Measurements from ENCODE around the gene RNF31. TPM values are rescaled to one million over a fixed set of nuclear protein-coding genes. Genes with fewer than 3 reads are reported as not detected.

Gene RNF31
- total RNA-seq, 4 donors from 2014 or later, result 26.8 to 35.6 (median 32.4) TPM

DNA sequence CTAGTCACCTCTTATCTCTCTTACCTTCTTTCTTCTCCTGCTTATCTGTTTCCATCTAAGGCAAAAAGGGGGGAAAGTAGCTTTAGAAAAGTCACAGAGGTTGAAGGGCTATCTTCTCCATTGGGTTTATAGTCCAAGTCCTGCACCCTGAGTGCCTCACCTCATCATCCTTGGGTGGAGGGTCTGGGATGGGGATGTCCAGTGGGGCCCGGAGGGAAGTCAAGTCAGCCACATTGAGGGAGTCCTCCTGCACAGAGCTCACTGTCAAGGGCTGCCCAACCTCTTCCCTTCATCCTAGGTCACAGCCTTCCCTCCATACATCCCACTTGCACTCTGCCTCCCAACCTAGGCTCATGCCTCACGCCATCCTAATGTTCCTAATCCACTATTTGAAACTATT lies 2.1 kb upstream of the RNF31 start:
- peaks cover 29 to 73% (median 33%) of the 10 kb centered on the region in 3 donors for H3K4me1 ChIP-seq
- peak overlapping the region; percentile 92 to 98 (median 94) for H3K27ac ChIP-seq
- no peak for TF ChIP-seq POLR2A (IDR thresholded peaks at IDR 0.05)
- TF ChIP-seq, protein P1, sequence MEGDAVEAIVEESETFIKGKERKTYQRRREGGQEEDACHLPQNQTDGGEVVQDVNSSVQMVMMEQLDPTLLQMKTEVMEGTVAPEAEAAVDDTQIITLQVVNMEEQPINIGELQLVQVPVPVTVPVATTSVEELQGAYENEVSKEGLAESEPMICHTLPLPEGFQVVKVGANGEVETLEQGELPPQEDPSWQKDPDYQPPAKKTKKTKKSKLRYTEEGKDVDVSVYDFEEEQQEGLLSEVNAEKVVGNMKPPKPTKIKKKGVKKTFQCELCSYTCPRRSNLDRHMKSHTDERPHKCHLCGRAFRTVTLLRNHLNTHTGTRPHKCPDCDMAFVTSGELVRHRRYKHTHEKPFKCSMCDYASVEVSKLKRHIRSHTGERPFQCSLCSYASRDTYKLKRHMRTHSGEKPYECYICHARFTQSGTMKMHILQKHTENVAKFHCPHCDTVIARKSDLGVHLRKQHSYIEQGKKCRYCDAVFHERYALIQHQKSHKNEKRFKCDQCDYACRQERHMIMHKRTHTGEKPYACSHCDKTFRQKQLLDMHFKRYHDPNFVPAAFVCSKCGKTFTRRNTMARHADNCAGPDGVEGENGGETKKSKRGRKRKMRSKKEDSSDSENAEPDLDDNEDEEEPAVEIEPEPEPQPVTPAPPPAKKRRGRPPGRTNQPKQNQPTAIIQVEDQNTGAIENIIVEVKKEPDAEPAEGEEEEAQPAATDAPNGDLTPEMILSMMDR (IDR thresholded peaks at IDR 0.05), result no peak

DNA sequence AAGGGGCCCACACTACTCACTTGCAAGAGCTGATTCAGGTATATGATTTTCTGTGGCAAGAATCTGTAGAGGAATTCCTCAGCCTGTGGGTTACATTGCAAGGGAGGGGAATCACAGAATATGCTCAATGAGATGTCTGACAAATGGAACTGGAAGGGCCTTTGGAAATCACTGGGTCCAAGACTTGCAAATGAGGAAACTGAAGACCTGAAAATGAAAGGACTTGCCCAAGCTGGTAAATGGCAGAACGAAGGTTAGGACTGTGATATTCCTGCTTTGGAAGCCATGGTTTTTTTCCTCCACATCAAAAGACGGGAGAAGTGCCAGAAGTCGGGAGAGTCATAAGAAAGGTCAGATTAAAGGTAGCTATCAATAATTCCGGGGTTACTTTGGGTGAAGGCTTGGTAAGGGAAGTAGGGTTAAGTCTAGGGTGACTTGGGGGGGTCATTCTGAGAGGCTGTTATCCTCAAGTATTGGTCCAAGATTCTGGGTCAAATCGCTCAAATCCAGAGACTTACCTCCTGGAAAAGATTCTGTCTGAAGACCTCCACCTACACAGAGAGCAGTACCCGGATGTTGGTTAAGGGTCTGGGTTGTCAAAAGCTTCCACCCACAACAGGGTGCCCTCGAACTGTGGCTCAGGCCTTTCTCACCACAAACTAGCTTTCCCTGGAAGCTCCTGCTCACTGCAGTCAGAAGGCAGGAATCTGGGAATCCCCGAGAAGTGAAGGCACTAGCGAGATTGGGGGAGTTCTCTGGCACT lies 1.4 kb upstream of the RNF31 start:
- peaks cover 28 to 68% (median 30%) of the 10 kb centered on the region in 3 donors for H3K4me1 ChIP-seq
- no peaks in the 10 kb centered on the region for H3K9me3 ChIP-seq
- H3K4me3 ChIP-seq, result peak overlapping the region; percentile 80 to 97 (median 82)
- H3K36me3 ChIP-seq, result peaks cover 5 to 40% (median 13%) of the 10 kb centered on the region in 3 donors
- no peak for DNase-seq
- WGBS, 2 donors, result 6 to 12% methylated on average over 9 of the region's 9 CpGs
- TF ChIP-seq POLR2A (IDR thresholded peaks at IDR 0.05), result no peak
- H3K27ac ChIP-seq, result peak overlapping the region; percentile 92 to 98 (median 94)
- H3K27me3 ChIP-seq, result no peaks in the 10 kb centered on the region
- intact Hi-C loops (cut with DNase I), result no loop called here

More for the DNA sequence above, 2.1 kb upstream of the RNF31 start:
- no peak for DNase-seq
- peaks cover under 1 to 33% (median 7%) of the 10 kb centered on the region in 3 donors for H3K36me3 ChIP-seq
- peak overlapping the region in 1 of 4 donors; percentile 80 for H3K4me3 ChIP-seq
- whole genome bisulfite sequencing, 2 donors, result 73 to 100% methylated on average over 1 to 2 of the region's 2 CpGs
- H3K9me3 ChIP-seq, result no peaks in the 10 kb centered on the region
- intact Hi-C loops (cut with DNase I), result no loop called here
- H3K27me3 ChIP-seq, result no peaks in the 10 kb centered on the region

DNA sequence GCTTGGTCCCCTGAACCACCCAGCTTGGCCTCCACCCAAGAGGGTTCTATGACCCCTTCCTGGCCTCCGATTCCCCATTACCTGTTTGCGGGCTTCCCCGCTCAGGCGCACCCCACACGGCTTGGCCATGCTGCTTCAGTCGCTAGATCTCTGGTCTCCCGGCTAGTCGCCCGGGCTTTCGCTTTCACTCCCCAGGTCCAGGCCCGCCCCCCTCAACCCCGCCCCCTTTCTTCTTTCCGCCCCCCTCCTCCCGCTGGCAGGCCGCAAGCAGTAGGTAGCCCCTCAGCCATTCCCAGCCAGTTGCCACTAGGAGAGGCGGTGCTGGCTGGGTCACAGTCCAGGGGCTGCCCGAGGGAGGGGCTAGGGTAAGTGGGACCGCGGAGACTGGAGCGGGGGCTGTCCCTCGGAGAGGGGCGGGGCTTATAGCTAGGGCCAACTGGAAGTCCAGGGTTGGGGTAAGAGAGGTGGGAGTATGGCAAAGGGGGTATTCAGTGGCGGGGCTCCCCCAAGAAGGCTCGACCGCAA lies 783 bp upstream of the RNF31 start, which contains the start of gene PSME2:
Gene PSME2 (minus strand): TSS at position 158 of the 525 bp plus-strand sequence. CDS start 29 bp downstream, at position 129.
- 0% methylated on average over 5 to 13 of the region's 25 CpGs for WGBS, 2 donors
- TF ChIP-seq, protein P1 (IDR thresholded peaks at IDR 0.05), result no peak
- TF ChIP-seq POLR2A (IDR thresholded peaks at IDR 0.05), result peak in 2 of 4 donors; percentile 27 to 36
- Histone ChIP-seq H3K9me3 (no peaks in the 10 kb centered on the region), H3K4me3 (peak within 1 kb of the TSS; percentile 80 to 97 (median 82)), H3K27me3 (no peaks in the 10 kb centered on the region), H3K4me1 (peaks cover 28 to 65% (median 30%) of the 10 kb centered on the region in 3 donors), H3K36me3 (peaks cover 11 to 46% (median 18%) of the 10 kb centered on the region in 3 donors), H3K27ac (peak within 1 kb of the TSS; percentile 92 to 98 (median 94))
- peak; percentile 64 for DNase-seq
- intact Hi-C loops (cut with DNase I), result no loop called here

- Histone ChIP-seq H3K27ac (peak overlapping the region; percentile 92 to 98 (median 94)), H3K27me3 (no peaks in the 10 kb centered on the region), H3K4me1 (peaks cover 23 to 55% (median 23%) of the 10 kb centered on the region in 3 donors), H3K4me3 (peak overlapping the region; percentile 80 to 97 (median 82)), H3K36me3 (peaks cover 16 to 60% (median 28%) of the 10 kb centered on the region in 3 donors), H3K9me3 (no peaks in the 10 kb centered on the region)
- TF ChIP-seq, protein P1 (IDR thresholded peaks at IDR 0.05), result no peak
- no peak for TF ChIP-seq POLR2A (IDR thresholded peaks at IDR 0.05)
- 19 to 29% methylated on average over 4 to 5 of the region's 29 CpGs for WGBS, 2 donors
- DNase-seq, result no peak
- intact Hi-C loops (cut with DNase I), result no loop called here
Measured at GRCh38 chr14:24147761-24148428, 597 bp downstream of the RNF31 start.

GRCh38 chr14:24149302-24149969 lies 2.1 kb downstream of the RNF31 start:
- TF ChIP-seq POLR2A (IDR thresholded peaks at IDR 0.05), result no peak
- TF ChIP-seq, protein P1 (IDR thresholded peaks at IDR 0.05), result no peak
- WGBS, 2 donors, result 80 to 94% methylated on average over 3 of the region's 3 CpGs
- Histone ChIP-seq H3K9me3 (no peaks in the 10 kb centered on the region), H3K4me1 (peaks cover 23 to 47% (median 23%) of the 10 kb centered on the region in 3 donors), H3K4me3 (no peak overlapping the region), H3K27ac (no peak overlapping the region), H3K36me3 (peaks cover 16 to 62% (median 28%) of the 10 kb centered on the region in 3 donors), H3K27me3 (no peaks in the 10 kb centered on the region)
- DNase-seq, result no peak
- intact Hi-C loops (cut with DNase I), result no loop called here

Measured in esophagus squamous epithelium (tissue), 5 donors.